ENCODE data around the gene RFX7.
"Not testable (repeated sequence)": the region's sequence is repeated elsewhere in the genome, so short reads cannot be mapped to it uniquely, and the experiment has no call there.

Gene RFX7

GRCh38 chr15:56207711-56208110, 36.0 kb downstream of the RFX7 start:
- in situ Hi-C loops (cut with MboI; ENCODE audit: low sequenced_read_pairs): no loop called here

- in situ Hi-C loops (cut with MboI; ENCODE audit: low sequenced_read_pairs): no loop called here
These were observed 36.6 kb downstream of the RFX7 start for GRCh38 chr15:56207092-56207491.

GRCh38 chr15:56205061-56205876, 38.4 kb downstream of the RFX7 start:
- in situ Hi-C loops (cut with MboI; ENCODE audit: low sequenced_read_pairs): no loop called here

- in situ Hi-C loops (cut with MboI; ENCODE audit: low sequenced_read_pairs): not testable (repeated sequence)
These were observed 40.3 kb downstream of the RFX7 start for GRCh38 chr15:56203312-56203922.

GRCh38 chr15:56202701-56203100, 41.0 kb downstream of the RFX7 start:
- in situ Hi-C loops (cut with MboI; ENCODE audit: low sequenced_read_pairs): no loop called here

- in situ Hi-C loops (cut with MboI; ENCODE audit: low sequenced_read_pairs): no loop called here
These were observed 44.6 kb downstream of the RFX7 start for GRCh38 chr15:56199038-56199437.

- in situ Hi-C loops (cut with MboI; ENCODE audit: low sequenced_read_pairs): no loop called here
These were observed 49.6 kb downstream of the RFX7 start for GRCh38 chr15:56194035-56194434.

- in situ Hi-C loops (cut with MboI; ENCODE audit: low sequenced_read_pairs): no loop called here
These were observed 50.8 kb downstream of the RFX7 start for GRCh38 chr15:56192659-56193442.

GRCh38 chr15:56187665-56188064, 56.0 kb downstream of the RFX7 start:
- in situ Hi-C loops (cut with MboI; ENCODE audit: low sequenced_read_pairs): no loop called here

- in situ Hi-C loops (cut with MboI; ENCODE audit: low sequenced_read_pairs): no loop called here
These were observed 57.7 kb downstream of the RFX7 start for GRCh38 chr15:56185980-56186379.

GRCh38 chr15:56184516-56184915, 59.2 kb downstream of the RFX7 start:
- in situ Hi-C loops (cut with MboI; ENCODE audit: low sequenced_read_pairs): no loop called here

- in situ Hi-C loops (cut with MboI; ENCODE audit: low sequenced_read_pairs): no loop called here
These were observed 62.8 kb downstream of the RFX7 start for GRCh38 chr15:56180851-56181250.

- in situ Hi-C loops (cut with MboI; ENCODE audit: low sequenced_read_pairs): no loop called here
These were observed 66.7 kb downstream of the RFX7 start for GRCh38 chr15:56176996-56177395.

- in situ Hi-C loops (cut with MboI; ENCODE audit: low sequenced_read_pairs): no loop called here
These were observed 67.9 kb downstream of the RFX7 start for GRCh38 chr15:56175788-56176187.

- in situ Hi-C loops (cut with MboI; ENCODE audit: low sequenced_read_pairs): no loop called here
These were observed 69.0 kb downstream of the RFX7 start for GRCh38 chr15:56174649-56175048.

GRCh38 chr15:56168394-56168793, 75.3 kb downstream of the RFX7 start:
- in situ Hi-C loops (cut with MboI; ENCODE audit: low sequenced_read_pairs): no loop called here

- in situ Hi-C loops (cut with MboI; ENCODE audit: low sequenced_read_pairs): no loop called here
These were observed 78.4 kb downstream of the RFX7 start for GRCh38 chr15:56165234-56165633.

- in situ Hi-C loops (cut with MboI; ENCODE audit: low sequenced_read_pairs): no loop called here
These were observed 82.7 kb downstream of the RFX7 start for GRCh38 chr15:56160966-56161365.

- in situ Hi-C loops (cut with MboI; ENCODE audit: low sequenced_read_pairs): no loop called here
These were observed 86.8 kb downstream of the RFX7 start for GRCh38 chr15:56156877-56157276.

- in situ Hi-C loops (cut with MboI; ENCODE audit: low sequenced_read_pairs): not testable (repeated sequence)
These were observed 88.4 kb downstream of the RFX7 start for GRCh38 chr15:56155278-56155677.

- in situ Hi-C loops (cut with MboI; ENCODE audit: low sequenced_read_pairs): not testable (repeated sequence)
These were observed 88.9 kb downstream of the RFX7 start for GRCh38 chr15:56154768-56155167.

- in situ Hi-C loops (cut with MboI; ENCODE audit: low sequenced_read_pairs): no loop called here
These were observed 93.5 kb downstream of the RFX7 start for GRCh38 chr15:56150204-56150603.

All from hTERT RPE-1 (cell line).